Endothelial cell of umbilical vein (primary cell): ENCODE results near the gene DDI1. TPM values are rescaled to one million over a fixed set of nuclear protein-coding genes. Genes with fewer than 3 reads are reported as not detected.

Experiments
- BruUV-seq: library from RNA; stranded (reverse); fragments of 400-500 nt; replicated peaks from 2 replicates; lab custom pipeline; 2021; lab: Mats Ljungman, UMichigan
- CTCF ChIA-PET: fragments of 300-600, 350-600 bp; sonication (Branson Sonifier 250); formaldehyde crosslinking; loops from one replicate; lab custom pipeline; 2021; ENCODE audit warnings: antibody characterized with exemption, inconsistent platforms; lab: Charles Lee
- POLR2A ChIA-PET: fragments of 300-600, 350-600 bp; sonication (Branson Sonifier 250); formaldehyde crosslinking; loops from one replicate; lab custom pipeline; 2021; ENCODE audit warnings: antibody characterized with exemption, inconsistent platforms; lab: Charles Lee
- DNase-seq: peaks from one replicate; pipeline ENCODE4 v3.0.0-alpha.2; 2011; ENCODE audit warnings: low read depth, low spot score
- FAIRE-seq: peaks from 2 replicates; lab custom pipeline; 2011; peaks lifted over from hg19 to GRCh38; lab: Jason Lieb, UNC
- H2AFZ ChIP-seq: 2 replicates; pipeline ENCODE4 v1.6.0; 2012; ENCODE audit warnings: low read depth, low read length, control low read depth, inconsistent platforms
- H3K27ac ChIP-seq: 2 replicates; pipeline ENCODE4 v1.5.1; 2011; ENCODE audit warnings: low read depth, mild to moderate bottlenecking, control low read depth, low read length, moderate library complexity; ENCODE audit not compliant: insufficient read depth
- H3K27me3 ChIP-seq, 2 experiments: 2 replicates each; pipeline versions ENCODE4 v1.6.0 to v1.6.1; 2011; ENCODE audit warnings: low read length in 2 of 2, mixed read lengths in 1 of 2; ENCODE audit not compliant: control insufficient read depth in 2 of 2, insufficient read depth in 2 of 2
- H3K36me3 ChIP-seq, 2 experiments: 2 replicates in 1 of 2; 3 replicates in 1 of 2; pipeline ENCODE4 v1.5.1; 2011; ENCODE audit warnings: low read length in 2 of 2, mild to moderate bottlenecking in 1 of 2, moderate library complexity in 1 of 2; ENCODE audit not compliant: control insufficient read depth in 2 of 2, insufficient read depth in 2 of 2; ENCODE audit errors: extremely low read depth in 1 of 2
- H3K4me1 ChIP-seq: 3 replicates; pipeline ENCODE4 v1.5.1; 2011; ENCODE audit warnings: mild to moderate bottlenecking, low read length; ENCODE audit not compliant: control insufficient read depth, insufficient read depth; ENCODE audit errors: extremely low read depth
- H3K4me2 ChIP-seq: 2 replicates; pipeline ENCODE4 v1.6.1; 2011; ENCODE audit warnings: low read length, control low read depth, mixed read lengths; ENCODE audit not compliant: insufficient read depth
- H3K4me3 ChIP-seq, 3 experiments: fragments of 200-600 bp in 1 of 3; sonication (generic), shearing (Covaris generic) in 1 of 3; replicated peaks in 1 of 3; 2 replicates each; pipeline ENCODE4 v1.5.1; 2011 to 2016; ENCODE audit warnings: control low read depth in 3 of 3, low read length in 3 of 3, mild to moderate bottlenecking in 2 of 3, inconsistent platforms in 1 of 3, low read depth in 1 of 3, moderate library complexity in 1 of 3; ENCODE audit not compliant: insufficient read depth in 1 of 3
- H3K79me2 ChIP-seq: 2 replicates; pipeline ENCODE4 v1.6.0; 2012; ENCODE audit warnings: low read length, inconsistent platforms; ENCODE audit not compliant: control insufficient read depth, insufficient read depth
- H3K9ac ChIP-seq: replicated peaks from 2 replicates; pipeline ENCODE3; 2011; ENCODE audit warnings: low read length, control low read depth; ENCODE audit not compliant: insufficient read depth; ENCODE audit errors: extremely low read depth
- H3K9me1 ChIP-seq: replicated peaks from 3 replicates; pipeline ENCODE4 v1.6.0; 2011; ENCODE audit warnings: mild to moderate bottlenecking, low read length; ENCODE audit not compliant: control insufficient read depth, insufficient read depth; ENCODE audit errors: extremely low read depth
- H3K9me3 ChIP-seq: replicated peaks from 2 replicates; pipeline ENCODE4 v1.5.1; 2012; ENCODE audit warnings: low read length, inconsistent platforms; ENCODE audit not compliant: control insufficient read depth, insufficient read depth
- H4K20me1 ChIP-seq: replicated peaks from 2 replicates; pipeline ENCODE3; 2011; ENCODE audit warnings: mild to moderate bottlenecking, low read length; ENCODE audit not compliant: control insufficient read depth, insufficient read depth; ENCODE audit errors: extremely low read depth
- CTCF ChIP-seq, 2 donors: IDR thresholded peaks; 1 replicate in 1 of 2; 2 replicates in 1 of 2; pipeline ENCODE4 v1.5.1; 2011; ENCODE audit warnings: low read length in 2 of 2, mild to moderate bottlenecking in 2 of 2, moderate library complexity in 2 of 2, control low read depth in 1 of 2, inconsistent platforms in 1 of 2, low read depth in 1 of 2; ENCODE audit not compliant: insufficient read depth in 1 of 2; ENCODE audit errors: extremely low read depth in 1 of 2
- EZH2 ChIP-seq: IDR thresholded peaks from 2 replicates; pipeline ENCODE4 v1.6.1; 2012; ENCODE audit warnings: borderline replicate concordance, low read depth, mild to moderate bottlenecking, moderate library complexity, low read length, inconsistent platforms; ENCODE audit not compliant: severe bottlenecking
- FOS ChIP-seq: IDR thresholded peaks from 2 replicates; pipeline ENCODE4 v1.6.1; 2011; ENCODE audit warnings: mild to moderate bottlenecking, low read length, moderate library complexity, borderline replicate concordance; ENCODE audit not compliant: insufficient read depth
- GATA2 ChIP-seq: IDR thresholded peaks from 2 replicates; pipeline ENCODE4 v1.7.0; 2011; ENCODE audit warnings: low read depth, mild to moderate bottlenecking, moderate library complexity, mixed read lengths, low read length; ENCODE audit not compliant: insufficient read length, insufficient read depth
- JUN ChIP-seq: IDR thresholded peaks from 2 replicates; pipeline ENCODE4 v1.6.1; 2011; ENCODE audit warnings: borderline replicate concordance, low read depth; ENCODE audit not compliant: insufficient read length, insufficient read depth
- MAX ChIP-seq: IDR thresholded peaks from 2 replicates; pipeline ENCODE4 v1.6.1; 2011; ENCODE audit not compliant: insufficient read depth, insufficient read length
- MYC ChIP-seq: IDR thresholded peaks from one replicate; pipeline ENCODE4 v1.6.1; 2011; ENCODE audit warnings: mild to moderate bottlenecking, low read depth, low read length
- POLR2A ChIP-seq: IDR thresholded peaks from 2 replicates; pipeline ENCODE4 v1.6.1; 2012; ENCODE audit warnings: low read depth, mild to moderate bottlenecking, control low read depth, low read length
- POLR2AphosphoS5 ChIP-seq: IDR thresholded peaks from 2 replicates; pipeline ENCODE4 v1.6.1; 2012; ENCODE audit warnings: low read depth, mild to moderate bottlenecking, control low read depth, low read length, moderate library complexity; ENCODE audit not compliant: insufficient read depth
- dilution Hi-C: fragments of 300-500 bp; cut with MboI; formaldehyde crosslinking; loops from one replicate; pipeline ENCODE4 v1.15.0; 2019; ENCODE audit warnings: low sequenced_read_pairs; ENCODE audit not compliant: extremely low pct_ligation_motif_present
- intact Hi-C: fragments of 100-400 bp; cut with micrococcal nuclease; formaldehyde crosslinking; loops from one replicate; pipeline ENCODE4 v1.10.0; 2022
- polyA plus RNA-seq, 4 experiments: library from polyadenylated mRNA; depleted of rRNA in 3 of 4; stranded (reverse) in 3 of 4; unstranded in 1 of 4; fragments of >200 nt; gene quantifications; 2 replicates each; pipeline versions ENCODE4 v1.2.1 to v1.2.3, GENCODE V29; 2011 to 2012; ENCODE audit warnings: missing spikeins in 1 of 4
- total RNA-seq: library from RNA; stranded (reverse); gene quantifications from 2 replicates; pipeline ENCODE4 v1.2.3, GENCODE V29; 2021

DDI1 gene
- total and polyA plus RNA-seq, 2 donors (not counting 3 experiments of a cell fraction or from before 2014, with no cell fraction given), result not detected

- Histone ChIP-seq H3K4me2 (no peak overlapping the region), H3K27ac (no peak overlapping the region), H2AFZ (no peak overlapping the region), H4K20me1 (no peaks in the 10 kb centered on the region), H3K9me3 (no peaks in the 10 kb centered on the region), H3K4me1 (no peaks in the 10 kb centered on the region), H3K4me3 (no peak overlapping the region), H3K36me3 (no peaks in the 10 kb centered on the region), H3K79me2 (no peaks in the 10 kb centered on the region), H3K9me1 (no peaks in the 10 kb centered on the region), H3K9ac (no peak overlapping the region), H3K27me3 (no peaks in the 10 kb centered on the region)
- intact Hi-C loops (no loop called here), dilution Hi-C loops (no loop called here)
- FAIRE-seq (no peak), DNase-seq (no peak)
- TF ChIP-seq MAX (no peak), EZH2 (no peak), JUN (no peak), FOS (no peak), CTCF (IDR thresholded peaks at IDR 0.05; ENCODE audit: extremely low read depth in 1 of 2, insufficient read depth in 1 of 2, low read depth in 1 of 2, low read length in 2 of 2) (no peak), POLR2A (no peak), MYC (no peak), GATA2 (no peak), POLR2AphosphoS5 (no peak)
- ChIA-PET CTCF (no interaction called here), POLR2A (no interaction called here)
- BruUV-seq, result no TSS peak
Measured at GRCh38 chr11:104011044-104011443, 25.4 kb upstream of the DDI1 start.
